Astrocyte of the spinal cord (primary cell): ENCODE results near the gene POFUT2.

Experiments
- DNase-seq: peaks from one replicate; pipeline ENCODE4 v3.0.0; 2011; ENCODE audit warnings: low read depth, low spot score
- H3K4me3 ChIP-seq: 2 replicates; pipeline ENCODE4 v1.5.1; 2011; ENCODE audit warnings: low read depth, mild to moderate bottlenecking, low read length, moderate library complexity
- CTCF ChIP-seq: IDR thresholded peaks from 2 replicates; pipeline ENCODE4 v1.5.1; 2012; ENCODE audit warnings: low read depth, mild to moderate bottlenecking, low read length, inconsistent platforms
- in situ Hi-C: cut with HindIII; loops from 2 replicates; pipeline ENCODE4 v1.10.0; 2017; ENCODE audit warnings: low sequenced_read_pairs

POFUT2 gene

DNA sequence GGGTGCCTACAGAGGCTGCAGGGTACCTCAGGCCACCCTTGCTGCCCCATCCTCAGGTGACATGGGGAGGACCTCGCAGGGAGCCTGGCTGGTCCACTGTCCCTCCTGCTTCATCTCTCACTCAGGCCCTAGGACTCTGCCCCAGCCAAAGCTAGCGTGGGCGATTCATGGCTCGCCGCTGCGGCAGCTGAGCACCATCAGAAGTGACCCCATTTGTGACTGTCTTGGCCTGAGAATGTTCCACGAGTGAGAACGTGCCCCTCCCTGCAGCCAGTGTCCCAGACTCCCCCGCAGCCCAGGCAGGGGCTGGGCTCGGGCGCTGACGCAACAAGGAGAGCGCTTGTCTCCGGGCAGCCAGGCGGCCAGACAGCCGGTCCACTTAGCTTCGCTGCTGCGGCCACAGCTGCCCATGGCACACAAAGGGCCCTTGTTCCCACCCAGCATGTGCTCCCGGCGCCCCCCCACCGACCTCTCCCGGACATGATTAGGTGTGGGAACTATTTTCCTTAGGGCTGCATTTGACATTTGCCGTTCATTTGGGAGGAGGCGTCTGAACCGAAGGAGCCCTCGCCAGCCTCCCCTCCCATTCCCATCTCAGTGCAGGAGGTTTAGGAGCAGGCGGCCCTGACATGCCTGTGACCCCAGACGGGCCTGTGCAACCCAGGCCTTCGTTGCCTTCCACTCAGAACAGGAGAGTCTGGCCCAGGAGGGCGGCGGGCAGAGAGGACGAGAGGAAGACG lies 19.3 kb upstream of the POFUT2 start:
- peak; percentile 92 for DNase-seq
- TF ChIP-seq CTCF = no peak
- no peak overlapping the region for H3K4me3 ChIP-seq
- in situ Hi-C loops = no loop called here

DNA sequence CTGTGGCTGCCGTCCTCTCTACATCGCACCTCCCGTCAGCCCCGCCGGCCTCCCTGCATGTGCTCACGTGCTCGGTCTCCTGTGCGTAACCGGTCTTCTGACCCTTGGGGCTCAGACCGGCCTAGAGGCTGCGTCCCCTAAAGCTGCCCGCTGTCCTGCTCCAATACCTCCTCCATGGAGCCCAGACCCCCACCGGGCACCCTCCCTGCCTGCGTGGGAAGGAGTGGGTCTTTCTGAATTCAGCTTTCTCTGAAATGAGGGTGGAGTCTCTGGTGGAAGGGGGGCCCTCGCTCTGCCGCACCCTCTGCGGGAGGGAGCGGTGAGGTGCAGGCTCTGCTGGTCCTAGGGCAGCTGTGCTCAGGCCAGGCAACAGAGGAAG lies 18.7 kb upstream of the POFUT2 start:
- no peak for DNase-seq
- TF ChIP-seq CTCF = no peak
- in situ Hi-C loops = no loop called here
- no peak overlapping the region for H3K4me3 ChIP-seq

GRCh38 chr21:45305836-45306235 lies 18.1 kb upstream of the POFUT2 start:
- in situ Hi-C loops = no loop called here
- TF ChIP-seq CTCF = no peak
- no peak for DNase-seq
- H3K4me3 ChIP-seq = no peak overlapping the region

- in situ Hi-C loops = no loop called here
- TF ChIP-seq CTCF = no peak
These were observed 17.2 kb upstream of the POFUT2 start for GRCh38 chr21:45304945-45305344.

DNA sequence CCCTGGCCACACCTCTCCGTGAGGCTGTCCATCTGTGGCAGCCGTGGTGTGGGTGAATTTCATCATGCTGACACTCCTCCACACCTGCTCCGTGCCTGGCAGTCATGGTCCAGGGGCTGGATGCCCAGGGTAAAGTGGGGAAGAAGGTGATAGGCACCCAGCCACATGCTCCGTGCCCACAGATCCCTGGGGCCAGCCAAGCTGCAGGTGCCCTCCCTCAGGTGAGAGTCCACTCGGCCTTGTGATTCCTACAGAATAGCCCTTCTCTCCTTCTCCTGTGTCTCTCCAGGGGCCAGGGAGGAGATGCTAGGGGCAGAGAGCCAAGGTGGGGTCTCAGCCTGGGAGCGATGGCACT lies 16.8 kb upstream of the POFUT2 start:
- no peak for DNase-seq
- in situ Hi-C loops = no loop called here
- no peak for TF ChIP-seq CTCF
- H3K4me3 ChIP-seq = no peak overlapping the region

More at GRCh38 chr21:45304945-45305344, 17.2 kb upstream of the POFUT2 start:
- H3K4me3 ChIP-seq = no peak overlapping the region
- no peak for DNase-seq

- in situ Hi-C loops = no loop called here
- H3K4me3 ChIP-seq = no peak overlapping the region
- TF ChIP-seq CTCF = no peak
- DNase-seq = no peak
These were observed 16.2 kb upstream of the POFUT2 start for GRCh38 chr21:45303751-45304475.
